ENCODE measurements around the gene ITGB3. TPM values are rescaled to one million over a fixed set of nuclear protein-coding genes. Genes with fewer than 3 reads are reported as not detected.

The ITGB3 gene
- total RNA-seq, 1 experiment from 2014 or later, result 0.48 TPM

GRCh38 chr17:47270946-47271705, 17.5 kb downstream of the ITGB3 start:
- DNase-seq, result no peak
- Mint-ChIP-seq H3K4me1 (ENCODE audit: low read depth, unreplicated experiment) (peaks cover 11% of the 10 kb centered on the region), H3K36me3 (ENCODE audit: insufficient read depth, unreplicated experiment) (peaks cover 7% of the 10 kb centered on the region), H3K27ac (ENCODE audit: unreplicated experiment) (no peak overlapping the region), H3K27me3 (ENCODE audit: insufficient read depth, unreplicated experiment) (no peaks in the 10 kb centered on the region), H3K9me3 (ENCODE audit: unreplicated experiment) (peaks cover 12% of the 10 kb centered on the region), H3K4me3 (ENCODE audit: unreplicated experiment) (no peak overlapping the region)
- H3K36me3 ChIP-seq (ENCODE audit: control insufficient read depth, insufficient read depth, low read length), result no peaks in the 10 kb centered on the region
- intact Hi-C loops (cut with micrococcal nuclease; ENCODE audit: unreplicated experiment), result no loop called here
- ChIA-PET POLR2A (no interaction called here), CTCF (no interaction called here)
- BruUV-seq (replicated peaks), result no TSS peak
- peaks cover 17% of the 10 kb centered on the region for H3K4me1 ChIP-seq
- H3K9me3 ChIP-seq, result peaks cover 7% of the 10 kb centered on the region
- no peak for TF ChIP-seq CTCF (IDR thresholded peaks at IDR 0.05; ENCODE audit: insufficient read depth in 1 of 2, low read depth in 1 of 2, low read length in 1 of 2, severe bottlenecking in 1 of 2, unreplicated experiment in 1 of 2)
- no peaks in the 10 kb centered on the region for H3K27me3 ChIP-seq (replicated peaks; ENCODE audit: control insufficient read depth, insufficient read depth, low read length)
- no peak overlapping the region for H3K4me3 ChIP-seq (ENCODE audit: low read depth, low read length)

GRCh38 chr17:47272491-47272890, 18.9 kb downstream of the ITGB3 start:
- ChIA-PET CTCF (no interaction called here), POLR2A (no interaction called here)
- no TSS peak for BruUV-seq (replicated peaks)
- Histone ChIP-seq H3K4me1 (peaks cover 14% of the 10 kb centered on the region), H3K27me3 (replicated peaks; ENCODE audit: control insufficient read depth, insufficient read depth, low read length) (no peaks in the 10 kb centered on the region), H3K9me3 (peaks cover 7% of the 10 kb centered on the region), H3K4me3 (ENCODE audit: low read depth, low read length) (no peak overlapping the region), H3K36me3 (ENCODE audit: control insufficient read depth, insufficient read depth, low read length) (no peaks in the 10 kb centered on the region)
- intact Hi-C loops (cut with micrococcal nuclease; ENCODE audit: unreplicated experiment), result no loop called here
- TF ChIP-seq CTCF (IDR thresholded peaks at IDR 0.05; ENCODE audit: insufficient read depth in 1 of 2, low read depth in 1 of 2, low read length in 1 of 2, severe bottlenecking in 1 of 2, unreplicated experiment in 1 of 2), result no peak
- Mint-ChIP-seq H3K4me3 (ENCODE audit: unreplicated experiment) (no peak overlapping the region), H3K9me3 (ENCODE audit: unreplicated experiment) (peaks cover 12% of the 10 kb centered on the region), H3K27me3 (ENCODE audit: insufficient read depth, unreplicated experiment) (no peaks in the 10 kb centered on the region), H3K4me1 (ENCODE audit: low read depth, unreplicated experiment) (peaks cover 11% of the 10 kb centered on the region), H3K36me3 (ENCODE audit: insufficient read depth, unreplicated experiment) (peaks cover 7% of the 10 kb centered on the region), H3K27ac (ENCODE audit: unreplicated experiment) (no peak overlapping the region)
- no peak for DNase-seq

- POLR2A ChIA-PET, result no interaction called here
- TF ChIP-seq CTCF (IDR thresholded peaks at IDR 0.05; ENCODE audit: insufficient read depth in 1 of 2, low read depth in 1 of 2, low read length in 1 of 2, severe bottlenecking in 1 of 2, unreplicated experiment in 1 of 2), result no peak
- no TSS peak for BruUV-seq (replicated peaks)
These were observed 19.6 kb downstream of the ITGB3 start for GRCh38 chr17:47273245-47273644.

More at GRCh38 chr17:47273245-47273644, 19.6 kb downstream of the ITGB3 start:
- no peaks in the 10 kb centered on the region for H3K36me3 ChIP-seq (ENCODE audit: control insufficient read depth, insufficient read depth, low read length)
- Mint-ChIP-seq H3K36me3 (ENCODE audit: insufficient read depth, unreplicated experiment) (peaks cover 7% of the 10 kb centered on the region), H3K9me3 (ENCODE audit: unreplicated experiment) (peaks cover 12% of the 10 kb centered on the region), H3K4me1 (ENCODE audit: low read depth, unreplicated experiment) (peaks cover 11% of the 10 kb centered on the region), H3K27me3 (ENCODE audit: insufficient read depth, unreplicated experiment) (no peaks in the 10 kb centered on the region), H3K27ac (ENCODE audit: unreplicated experiment) (no peak overlapping the region), H3K4me3 (ENCODE audit: unreplicated experiment) (no peak overlapping the region)
- H3K27me3 ChIP-seq (replicated peaks; ENCODE audit: control insufficient read depth, insufficient read depth, low read length), result no peaks in the 10 kb centered on the region
- CTCF ChIA-PET, result no interaction called here
- no peak for DNase-seq
- peaks cover 7% of the 10 kb centered on the region for H3K9me3 ChIP-seq
- H3K4me1 ChIP-seq, result peaks cover 11% of the 10 kb centered on the region
- intact Hi-C loops (cut with micrococcal nuclease; ENCODE audit: unreplicated experiment), result no loop called here
- H3K4me3 ChIP-seq (ENCODE audit: low read depth, low read length), result no peak overlapping the region
